ENCODE data around the gene FCRL2.

Gene FCRL2, protein sequence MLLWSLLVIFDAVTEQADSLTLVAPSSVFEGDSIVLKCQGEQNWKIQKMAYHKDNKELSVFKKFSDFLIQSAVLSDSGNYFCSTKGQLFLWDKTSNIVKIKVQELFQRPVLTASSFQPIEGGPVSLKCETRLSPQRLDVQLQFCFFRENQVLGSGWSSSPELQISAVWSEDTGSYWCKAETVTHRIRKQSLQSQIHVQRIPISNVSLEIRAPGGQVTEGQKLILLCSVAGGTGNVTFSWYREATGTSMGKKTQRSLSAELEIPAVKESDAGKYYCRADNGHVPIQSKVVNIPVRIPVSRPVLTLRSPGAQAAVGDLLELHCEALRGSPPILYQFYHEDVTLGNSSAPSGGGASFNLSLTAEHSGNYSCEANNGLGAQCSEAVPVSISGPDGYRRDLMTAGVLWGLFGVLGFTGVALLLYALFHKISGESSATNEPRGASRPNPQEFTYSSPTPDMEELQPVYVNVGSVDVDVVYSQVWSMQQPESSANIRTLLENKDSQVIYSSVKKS

DNA sequence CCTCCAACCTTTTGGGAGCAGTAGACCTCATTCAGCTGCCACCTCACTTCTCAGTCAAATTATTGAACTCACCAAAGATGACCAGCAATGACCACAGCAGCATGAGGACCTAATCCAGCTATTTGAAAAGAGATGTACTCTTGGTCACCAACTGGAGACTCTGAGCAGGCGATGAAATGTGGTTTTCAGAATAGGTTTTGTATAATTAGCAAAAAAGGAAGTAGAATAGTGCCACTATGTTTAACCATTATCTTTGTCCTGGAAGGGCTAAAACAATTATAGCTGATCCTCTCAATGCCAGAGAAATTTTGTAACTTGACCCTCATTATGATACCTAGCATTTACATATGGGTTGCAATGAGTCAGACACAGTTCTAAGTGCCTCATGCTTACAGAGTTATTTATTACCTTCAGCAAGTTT, at the start of gene FCRL2:
FCRL2 (minus strand) TSS at position 162 of the 421 bp plus-strand sequence; CDS start at position 103, 59 bp downstream.
- DNase-seq (ENCODE audit: low read depth), result no peak

DNA sequence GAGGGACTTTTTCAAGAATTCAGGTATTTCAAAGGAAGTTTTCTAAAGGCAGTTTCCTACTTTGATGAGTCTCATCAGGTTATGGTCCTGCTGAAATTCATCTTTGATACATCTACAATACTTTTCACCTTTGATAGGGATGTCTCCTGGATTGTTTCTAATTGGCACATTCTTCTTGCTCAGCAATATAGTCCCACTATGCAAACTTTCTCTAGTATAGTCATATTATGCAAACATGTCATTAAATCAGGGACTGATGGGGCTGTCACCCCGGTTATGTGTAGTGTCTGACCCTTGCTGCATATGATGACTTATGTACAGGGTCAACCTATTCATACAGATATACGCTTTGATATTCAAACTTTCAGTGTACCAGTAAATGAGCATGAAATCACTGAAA, 43.4 kb upstream of the FCRL2 start:
- DNase-seq (ENCODE audit: low read depth), result no peak

DNA sequence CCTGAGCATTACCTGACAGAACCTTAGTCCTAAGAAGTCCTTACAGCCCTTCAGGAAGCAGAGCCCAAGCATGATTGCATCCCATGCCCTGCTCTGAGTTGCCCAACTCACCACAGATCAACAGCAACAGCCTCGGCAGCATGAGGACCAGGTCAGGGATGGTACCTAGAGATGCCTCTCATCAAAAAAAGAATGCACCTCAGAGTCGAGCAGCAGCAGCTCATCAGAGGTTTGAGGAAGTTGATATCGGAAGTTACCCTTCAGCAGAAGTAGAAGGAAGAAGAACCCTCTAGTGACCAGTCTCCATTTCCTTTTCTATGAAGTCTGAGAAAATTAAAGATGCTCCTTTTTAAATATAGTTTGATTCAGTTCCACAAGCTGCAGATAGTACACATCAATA, 43.0 kb upstream of the FCRL2 start, which contains the start of gene FCRL1:
FCRL1 (minus strand) TSS at position 225 of the 400 bp plus-strand sequence; CDS start at position 142, 83 bp downstream.
- DNase-seq (ENCODE audit: low read depth), result no peak

DNA sequence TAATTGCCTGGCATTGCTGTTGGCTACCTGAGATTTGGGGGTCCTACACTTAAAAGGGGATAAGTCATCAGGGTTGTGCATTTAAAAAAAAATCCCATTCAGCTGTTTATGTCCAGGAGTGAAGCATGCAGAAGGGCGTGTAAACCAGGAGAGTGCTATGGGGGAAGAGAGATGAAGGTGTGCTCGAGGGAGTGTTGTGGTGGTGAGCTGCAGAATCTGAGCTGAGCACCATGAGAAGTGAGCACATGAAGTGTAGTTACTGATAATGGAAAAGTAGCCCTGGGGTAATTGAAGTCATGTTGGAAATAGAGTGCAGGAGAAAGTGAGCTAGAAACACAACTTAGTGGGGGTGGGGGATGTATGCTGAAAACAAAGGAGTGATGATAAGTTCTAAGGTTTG, 42.3 kb upstream of the FCRL2 start:
- DNase-seq (ENCODE audit: low read depth), result no peak

DNA sequence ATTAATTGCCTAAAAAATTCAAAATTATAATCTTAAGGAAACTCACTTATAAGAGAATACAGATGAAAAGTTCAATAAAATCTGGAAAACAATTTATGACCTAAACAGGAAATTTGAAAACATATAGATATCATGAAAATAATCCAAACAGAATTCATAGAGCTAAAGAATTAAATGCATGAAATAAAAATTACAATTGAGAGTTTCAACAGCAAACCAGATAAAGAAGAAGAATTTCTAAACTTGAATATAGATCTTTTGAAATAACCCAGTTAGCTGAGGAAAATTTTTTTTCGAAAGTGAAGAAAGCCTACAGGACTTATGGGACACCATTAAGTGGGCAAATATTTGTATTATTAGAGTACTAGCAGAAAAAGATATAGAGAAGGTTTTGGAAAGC, 36.3 kb upstream of the FCRL2 start:
- DNase-seq (ENCODE audit: low read depth), result no peak

DNA sequence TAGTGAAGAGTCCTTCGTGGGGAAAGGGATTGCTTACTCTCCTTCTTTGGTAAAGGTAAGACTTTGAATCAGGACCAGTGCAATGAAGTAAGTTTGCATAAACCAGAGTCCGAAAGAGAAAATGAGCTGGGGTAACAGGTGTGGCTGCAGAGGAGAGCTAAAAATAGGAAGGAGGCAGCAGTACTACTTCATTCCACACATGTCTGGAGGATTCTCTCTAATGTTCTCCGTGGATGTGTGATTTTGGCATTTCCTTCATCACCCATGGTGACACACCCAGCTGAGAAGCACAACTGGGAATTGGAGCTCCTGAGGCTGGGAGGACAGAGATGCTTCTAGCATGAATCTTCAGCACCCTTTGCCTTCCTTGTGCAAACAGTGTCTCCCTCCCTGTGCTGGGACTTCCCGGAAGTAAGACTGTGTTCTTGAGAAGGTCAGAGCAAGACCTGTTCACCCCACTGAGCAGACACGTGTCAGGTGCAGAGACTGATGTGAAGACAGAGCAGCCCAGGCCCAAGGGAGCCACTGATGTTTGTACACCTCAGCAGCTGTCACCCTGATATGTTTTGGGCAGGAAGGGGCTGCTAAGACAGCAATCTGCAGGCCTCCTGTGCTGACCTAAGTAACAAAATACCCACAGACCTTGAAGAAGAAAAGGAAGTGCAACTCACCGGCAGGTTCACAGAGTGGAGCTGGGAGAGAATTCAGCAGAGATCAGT, 29.7 kb upstream of the FCRL2 start:
- no peak for DNase-seq (ENCODE audit: low read depth)

DNA sequence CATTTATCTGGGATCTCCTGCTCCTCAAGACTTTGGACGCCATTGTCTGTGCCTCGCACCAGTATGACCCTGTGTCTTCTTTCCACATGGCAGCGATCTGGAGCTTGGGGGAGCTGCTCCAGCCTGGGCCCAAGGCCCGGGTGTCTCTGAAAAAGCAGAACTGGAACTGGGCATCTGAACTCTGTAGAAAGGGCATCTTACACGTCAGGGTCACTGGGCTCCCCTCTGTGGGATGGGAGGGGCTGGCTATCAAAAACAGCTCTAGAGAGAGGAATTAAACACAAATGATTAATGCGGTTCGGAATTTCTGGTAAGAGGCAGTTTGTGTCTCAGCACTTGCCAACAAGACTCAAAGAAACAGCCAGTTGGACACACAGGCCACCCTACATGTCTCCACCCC, 26.9 kb upstream of the FCRL2 start:
- DNase-seq (ENCODE audit: low read depth), result no peak

DNA sequence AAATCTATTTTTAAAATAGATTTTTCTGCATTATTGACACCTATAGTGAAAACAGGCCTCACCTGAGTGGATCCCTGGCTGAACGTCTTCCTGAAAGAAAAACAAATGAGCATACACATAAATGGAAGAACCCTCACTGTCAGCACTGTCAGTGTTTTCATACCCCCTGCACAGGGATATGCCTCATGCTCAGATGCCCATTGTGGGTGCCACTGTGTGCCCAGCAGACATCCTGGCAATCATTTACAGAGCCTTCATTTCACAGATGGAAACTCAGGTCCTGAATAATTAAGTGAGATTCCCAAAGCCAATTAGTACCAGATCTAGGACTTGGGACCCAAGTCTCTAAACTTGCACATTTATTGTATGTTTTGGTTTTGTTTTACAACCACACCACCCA, 23.1 kb upstream of the FCRL2 start:
- no peak for DNase-seq (ENCODE audit: low read depth)

DNA sequence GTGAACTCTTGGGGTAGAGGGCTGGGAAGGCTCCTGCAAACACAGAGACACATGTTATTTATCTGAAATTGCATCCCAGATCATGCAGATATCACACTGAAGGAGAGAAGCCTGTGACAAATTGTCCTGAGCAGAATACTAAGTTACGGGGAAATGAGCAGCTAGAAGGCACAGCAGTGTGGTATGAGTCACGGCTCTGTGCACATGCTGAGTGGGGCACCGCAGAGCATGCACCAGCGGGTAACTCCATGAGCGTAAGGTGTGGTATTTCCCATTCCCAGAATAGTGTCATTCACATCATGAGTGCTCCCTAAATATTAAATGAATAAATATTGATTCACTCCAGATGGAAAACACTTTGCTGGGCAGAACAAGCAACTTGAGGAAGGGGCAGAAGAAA, 21.3 kb upstream of the FCRL2 start:
- no peak for DNase-seq (ENCODE audit: low read depth)

DNA sequence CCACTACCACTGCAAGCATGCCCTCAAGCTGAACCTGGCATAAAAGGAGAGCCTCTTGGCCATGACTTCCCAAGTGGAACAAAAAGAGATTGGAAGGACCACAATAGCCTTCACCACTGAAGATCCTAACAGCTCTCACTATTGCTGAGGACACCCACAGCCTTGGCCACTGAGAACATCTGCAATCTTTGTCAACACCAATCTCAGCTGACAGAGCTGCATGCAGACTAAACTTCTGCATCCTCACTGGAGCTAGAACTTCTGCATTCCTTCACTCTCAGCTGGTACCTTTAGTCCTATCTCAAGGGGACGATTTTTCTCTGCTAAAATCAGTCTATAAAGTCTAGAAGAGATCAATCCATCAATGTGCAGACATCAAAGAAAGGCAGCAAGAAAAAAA, 8.3 kb upstream of the FCRL2 start:
- DNase-seq (ENCODE audit: low read depth), result no peak

DNA sequence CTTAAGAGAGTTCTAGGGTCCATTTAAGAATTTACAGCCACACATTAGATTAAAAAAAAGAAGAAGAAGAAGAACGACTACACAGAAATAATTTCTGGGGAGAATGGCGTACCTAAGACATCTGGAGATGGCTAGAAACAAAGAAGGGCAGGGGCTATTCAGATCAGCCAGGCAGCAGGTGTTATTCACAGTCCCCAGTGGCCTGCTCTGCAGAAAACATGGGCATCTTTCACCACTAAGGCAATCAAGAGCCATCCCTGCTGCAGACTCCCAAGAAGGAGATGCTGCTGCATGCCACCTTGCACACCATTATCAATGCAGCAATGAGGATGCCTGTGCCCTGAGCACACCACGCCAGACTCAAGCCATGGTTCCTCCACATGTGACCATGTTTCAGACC, 7.9 kb upstream of the FCRL2 start:
- no peak for DNase-seq (ENCODE audit: low read depth)

DNA sequence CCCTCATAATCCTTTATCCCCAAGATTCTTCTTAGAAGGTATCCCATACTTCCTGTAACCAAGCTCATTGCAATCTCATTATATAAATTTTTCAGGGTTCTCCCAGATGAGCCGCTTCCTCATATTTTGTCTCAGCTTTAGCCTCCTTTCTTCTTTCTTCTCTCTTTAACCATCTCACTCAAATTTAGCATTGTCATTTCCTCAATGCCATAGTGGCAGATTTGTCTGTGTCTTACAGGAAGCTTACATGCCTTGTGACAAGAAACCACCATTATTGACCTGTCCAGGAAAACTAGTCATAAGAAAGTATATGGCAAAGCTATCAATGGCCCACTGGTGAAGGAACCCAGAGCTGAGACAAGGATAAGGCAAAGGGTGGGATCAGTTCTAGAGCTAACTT, 6.0 kb upstream of the FCRL2 start:
- DNase-seq (ENCODE audit: low read depth), result no peak

DNA sequence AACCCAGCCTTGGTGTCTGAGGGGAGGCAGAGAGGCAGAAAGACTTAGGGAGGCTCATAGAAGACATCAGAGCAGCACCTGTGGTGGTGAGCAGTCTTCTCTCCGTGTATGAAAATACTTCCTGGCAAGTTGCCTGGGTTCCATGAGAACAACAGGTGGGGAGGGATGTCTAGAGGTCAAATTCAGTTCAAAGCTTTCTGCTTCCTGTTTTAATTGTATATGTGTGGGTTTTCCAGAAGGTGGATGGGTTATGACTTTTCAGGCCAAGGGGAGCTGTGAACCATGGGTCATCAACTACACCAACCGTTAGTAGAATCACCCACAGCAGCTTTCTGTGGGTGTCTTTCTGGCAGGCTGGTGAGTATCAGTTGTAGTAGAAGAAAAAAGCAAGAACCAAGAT, 4.1 kb upstream of the FCRL2 start:
- DNase-seq (ENCODE audit: low read depth), result no peak

DNA sequence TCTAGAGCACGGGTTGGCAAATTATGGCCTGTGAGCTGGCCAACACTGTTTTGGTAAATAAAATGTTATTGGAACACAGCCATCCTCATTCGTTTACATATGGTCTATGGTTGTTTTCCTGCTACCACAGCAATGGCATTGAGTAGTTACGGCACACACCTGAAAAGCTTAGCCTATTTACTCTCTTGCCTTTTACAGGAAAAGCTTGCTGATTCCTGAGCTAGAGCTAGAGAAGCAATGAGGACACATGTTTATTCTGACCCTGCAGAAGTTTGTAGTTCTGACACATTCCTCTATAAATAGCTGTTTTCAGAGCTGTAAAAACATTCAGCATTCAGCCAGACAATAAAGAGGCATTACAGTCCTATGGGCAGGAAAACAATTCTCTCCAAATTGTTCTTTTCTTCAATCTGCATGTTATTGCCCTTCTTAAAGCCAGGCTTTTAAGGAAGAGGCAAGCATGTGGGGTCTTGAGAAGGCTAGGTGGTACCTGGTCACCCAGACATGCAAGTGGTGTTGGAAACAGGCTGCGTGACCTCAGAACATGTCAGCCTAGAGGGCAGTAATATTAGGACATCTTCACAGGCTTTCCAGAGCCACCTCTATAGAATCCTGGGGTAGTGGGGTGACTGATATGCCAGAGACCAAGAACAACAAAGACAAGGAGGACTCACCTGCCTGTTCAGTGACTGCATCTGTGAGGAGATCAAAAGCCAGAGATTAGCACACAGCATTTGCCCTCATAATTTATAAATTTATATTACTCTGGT, 1.6 kb downstream of the FCRL2 start:
- DNase-seq (ENCODE audit: low read depth), result no peak

DNA sequence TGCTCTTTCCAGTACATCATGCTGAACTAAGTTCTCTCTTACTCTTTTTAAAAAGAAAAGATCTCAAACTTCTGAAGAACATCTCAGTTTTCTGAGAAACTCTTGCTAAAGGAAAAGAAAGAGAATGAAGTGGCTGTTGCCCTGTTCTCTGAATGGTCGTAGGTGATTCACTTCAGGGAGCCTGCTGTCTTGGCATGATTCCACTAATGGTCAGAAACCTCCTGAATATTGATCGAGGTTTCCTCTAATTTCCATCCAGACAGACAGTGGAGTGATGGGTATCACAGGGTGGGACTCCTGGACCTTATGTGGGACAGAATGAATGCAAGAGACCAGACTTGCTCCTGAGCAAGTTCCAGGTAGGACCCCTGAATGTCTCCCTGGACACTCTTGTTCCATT, 2.5 kb downstream of the FCRL2 start:
- DNase-seq (ENCODE audit: low read depth), result no peak

DNA sequence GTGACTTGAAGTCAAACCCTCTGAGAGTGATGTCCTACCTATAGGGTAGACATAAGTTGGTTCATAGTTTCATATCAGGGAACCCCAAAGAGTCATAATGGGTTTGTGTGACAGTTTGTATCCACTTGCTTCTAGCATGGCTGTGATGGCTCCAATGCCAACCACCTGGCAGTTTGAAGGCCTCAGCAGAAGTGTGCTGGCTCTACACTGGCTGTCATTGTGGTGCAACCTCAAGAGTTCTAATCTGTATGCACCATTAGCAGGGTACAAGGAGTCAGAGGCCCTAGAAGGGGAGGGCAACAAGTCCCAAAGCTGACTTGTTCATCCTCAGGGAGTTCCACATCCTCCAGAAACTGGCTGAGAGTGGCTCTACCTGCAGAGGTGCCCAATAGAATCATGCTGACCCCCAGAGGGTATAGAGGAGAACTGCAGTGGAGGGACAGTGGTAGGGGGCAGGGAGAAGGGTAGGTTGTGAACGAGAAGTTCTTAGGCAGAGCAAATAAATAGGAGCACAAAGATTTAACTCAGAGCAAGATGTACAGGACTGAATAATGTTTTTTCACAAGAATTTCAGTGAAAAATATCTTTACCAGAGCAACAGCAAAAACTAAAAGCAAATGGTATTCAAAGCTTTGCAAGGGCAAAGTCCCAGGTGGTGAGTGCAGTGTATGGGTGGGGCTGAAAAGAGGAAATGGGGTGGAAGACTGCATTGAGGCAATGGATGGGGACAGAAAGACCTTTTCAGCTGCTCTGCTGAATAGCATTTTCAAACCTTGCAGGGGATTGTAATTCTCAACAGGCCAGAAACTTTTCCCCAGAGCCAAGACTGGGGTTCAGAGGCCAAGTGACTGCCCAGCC, 3.2 kb downstream of the FCRL2 start:
- DNase-seq (ENCODE audit: low read depth), result no peak

DNA sequence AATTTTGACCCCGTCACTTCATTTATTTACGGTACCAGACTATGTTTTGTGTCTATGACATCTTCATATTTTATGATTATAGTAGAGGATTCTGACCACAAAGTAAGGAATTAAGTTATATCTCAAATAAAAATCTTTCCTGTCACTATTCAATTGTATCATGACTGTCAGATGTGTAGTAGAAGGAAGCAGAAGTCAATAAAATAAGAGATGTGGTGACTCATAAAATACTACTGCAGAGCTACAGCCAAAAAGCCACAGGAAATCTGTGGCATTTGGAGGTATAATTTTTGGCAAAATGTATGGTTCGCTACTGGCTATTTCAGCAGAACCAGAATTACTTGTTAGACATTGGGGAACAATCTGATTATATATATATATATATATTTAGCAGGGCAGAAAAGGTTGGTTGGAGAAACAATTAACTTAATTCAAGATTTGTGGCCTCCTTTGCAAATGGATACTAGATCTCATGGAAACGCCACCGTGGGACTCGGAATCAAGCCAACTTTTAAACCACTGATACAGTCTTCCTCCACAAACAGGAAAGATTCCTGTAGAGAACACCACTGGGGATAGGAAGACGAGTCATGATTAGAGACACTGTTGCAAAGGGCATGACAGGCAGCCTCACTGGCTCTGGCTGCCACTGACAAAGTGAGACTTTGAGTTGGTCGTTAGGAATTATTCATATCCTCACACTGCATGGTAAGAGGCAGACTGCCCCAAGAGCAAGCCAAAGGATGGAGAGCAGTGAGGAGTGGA, 5.1 kb downstream of the FCRL2 start:
- DNase-seq (ENCODE audit: low read depth), result no peak

DNA sequence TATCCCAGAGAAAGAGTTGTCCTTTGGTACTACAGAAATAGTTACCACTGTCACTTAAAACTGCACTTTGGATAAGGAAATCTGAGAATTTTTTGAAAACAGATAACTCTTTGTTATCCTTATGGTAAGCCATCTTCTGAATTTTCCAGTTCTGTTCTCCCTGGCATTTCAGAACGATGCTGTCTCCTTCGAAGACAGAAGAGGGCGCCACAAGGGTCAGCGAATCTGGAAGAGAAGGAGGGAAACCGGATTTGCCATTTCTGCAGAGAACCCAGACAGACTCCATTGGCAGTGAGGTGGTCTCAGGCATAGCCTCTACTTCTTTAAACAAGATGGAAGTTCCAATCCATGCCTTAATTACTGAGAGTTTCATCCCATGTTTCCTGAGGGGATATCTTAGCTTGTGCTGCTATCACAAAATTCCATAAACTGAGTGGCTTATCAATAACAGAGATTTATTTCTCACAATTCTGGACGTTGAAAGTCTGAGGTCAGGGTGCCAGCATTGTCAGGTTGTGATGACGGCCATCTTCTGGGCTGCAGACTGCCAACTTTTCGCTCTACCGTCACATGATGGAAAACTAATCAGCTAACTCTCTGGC, 6.4 kb downstream of the FCRL2 start:
- no peak for DNase-seq (ENCODE audit: low read depth)

DNA sequence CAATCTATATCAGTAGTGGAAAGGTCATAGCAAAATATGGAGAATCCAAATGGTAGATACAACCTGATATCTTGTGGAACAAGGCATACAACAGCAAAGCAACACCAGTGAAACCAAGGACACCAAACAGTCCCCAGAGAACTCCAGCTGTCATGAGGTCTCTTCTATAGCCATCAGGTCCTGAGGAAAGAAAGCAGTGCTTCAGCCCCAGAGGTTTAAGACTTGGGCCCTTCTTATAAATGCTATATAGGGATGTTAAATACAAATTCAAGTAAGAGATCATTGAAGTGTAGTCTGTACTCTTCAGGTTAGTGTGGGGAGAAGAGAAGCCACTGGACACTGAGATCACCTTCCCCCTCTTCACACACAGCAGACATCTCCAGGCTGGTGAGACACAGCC, 10.1 kb downstream of the FCRL2 start:
- no peak for DNase-seq (ENCODE audit: low read depth)

DNA sequence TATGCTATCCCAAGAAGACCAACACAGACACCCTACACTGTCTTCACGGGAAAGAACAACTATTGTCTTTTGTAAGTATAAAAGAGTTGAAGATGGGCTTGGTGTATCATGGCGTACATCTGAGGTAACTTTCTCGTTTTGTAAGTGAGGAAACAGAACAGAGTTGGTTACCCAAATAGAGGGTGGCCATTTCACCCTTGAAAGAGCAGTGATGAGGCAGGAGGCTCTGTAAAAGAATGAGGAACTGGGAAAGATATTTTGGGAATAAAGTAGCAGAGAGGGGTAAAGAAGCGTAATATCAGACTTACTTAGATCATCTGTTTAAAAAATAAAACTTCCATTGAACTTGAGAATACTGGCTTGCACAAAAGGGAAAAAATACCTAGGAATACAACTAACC, 18.9 kb downstream of the FCRL2 start:
- no peak for DNase-seq (ENCODE audit: low read depth)
